Hematopoietic multipotent progenitor cell treated with erythropoietin and hydrocortisone succinate and interleukin-3 and kit ligand, for 17 days (in vitro differentiated cells): Measurements from ENCODE around the gene MKNK2.

Experiments
- DNase-seq: peaks from one replicate; pipeline ENCODE4 v3.0.0-alpha.2; 2015; ENCODE audit warnings: low spot score

The MKNK2 gene

GRCh38 chr19:2058570-2059421, 7.8 kb upstream of the MKNK2 start:
- no peak for DNase-seq

DNA sequence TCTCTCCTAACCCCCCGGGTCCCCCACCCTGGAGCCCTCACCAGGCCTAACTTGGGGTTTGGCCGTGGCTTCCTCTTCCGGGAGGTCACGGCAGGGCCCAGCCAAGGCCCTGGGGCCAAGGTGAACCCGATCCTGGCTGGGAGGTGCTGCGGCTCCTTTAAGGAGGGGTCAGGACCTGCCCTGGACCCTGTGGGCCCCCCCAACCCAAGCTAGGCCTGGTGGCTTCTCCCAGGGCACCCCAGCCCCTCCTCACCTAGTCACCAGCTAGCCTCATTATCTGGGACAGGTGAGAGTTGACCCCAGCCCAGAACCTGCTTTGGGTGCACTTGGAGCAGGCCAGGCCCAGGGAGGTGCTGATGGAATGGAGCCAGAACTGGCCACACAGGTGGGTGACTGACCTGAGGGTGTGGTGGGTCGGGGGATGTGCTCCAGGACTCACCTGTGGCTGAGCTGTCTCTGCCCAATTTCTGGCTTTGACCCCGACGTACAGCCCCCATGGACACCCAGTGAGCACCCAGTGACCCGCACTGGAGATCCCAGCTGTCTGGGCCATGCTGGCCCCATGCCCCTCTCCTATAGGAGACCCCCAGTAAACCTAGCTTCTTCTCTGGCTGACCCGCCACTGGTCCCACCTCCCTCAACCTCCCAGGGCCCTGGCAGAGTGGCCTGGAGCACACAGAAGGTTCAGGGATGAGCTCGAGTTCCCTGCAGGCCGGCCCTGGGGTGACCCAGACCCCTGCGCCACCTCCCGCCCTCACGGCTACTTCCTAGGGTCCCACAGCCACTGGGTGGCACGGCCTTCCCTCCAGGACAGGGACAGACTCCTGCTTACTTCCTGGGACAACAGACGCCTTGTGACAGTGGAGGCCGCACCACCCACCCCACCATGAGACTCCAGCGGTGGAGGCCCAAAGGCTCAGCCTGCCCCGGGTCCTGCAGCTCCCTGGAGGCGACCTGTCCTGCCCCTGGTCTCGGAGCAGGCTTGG, 6.7 kb upstream of the MKNK2 start:
- no peak for DNase-seq

DNA sequence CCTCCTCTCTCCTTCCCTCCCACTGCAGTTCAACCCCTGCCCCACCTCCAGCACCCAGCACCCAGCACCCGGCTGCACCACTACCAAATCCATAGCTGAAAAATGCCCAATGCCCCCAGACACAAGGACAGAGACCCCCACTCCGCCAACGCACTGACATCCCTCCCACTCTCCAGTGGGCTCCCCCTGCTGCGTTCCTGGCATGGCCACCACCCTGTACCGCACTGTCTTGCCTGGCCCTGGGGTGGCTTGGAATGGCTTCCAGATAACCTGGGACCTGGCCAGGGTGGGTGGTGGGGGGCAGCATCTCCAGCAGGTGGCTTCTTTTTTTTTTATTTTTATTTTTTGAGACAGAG, 5.8 kb upstream of the MKNK2 start:
- DNase-seq, result no peak

GRCh38 chr19:2055931-2056836, 5.1 kb upstream of the MKNK2 start:
- peak; percentile 69 for DNase-seq

DNA sequence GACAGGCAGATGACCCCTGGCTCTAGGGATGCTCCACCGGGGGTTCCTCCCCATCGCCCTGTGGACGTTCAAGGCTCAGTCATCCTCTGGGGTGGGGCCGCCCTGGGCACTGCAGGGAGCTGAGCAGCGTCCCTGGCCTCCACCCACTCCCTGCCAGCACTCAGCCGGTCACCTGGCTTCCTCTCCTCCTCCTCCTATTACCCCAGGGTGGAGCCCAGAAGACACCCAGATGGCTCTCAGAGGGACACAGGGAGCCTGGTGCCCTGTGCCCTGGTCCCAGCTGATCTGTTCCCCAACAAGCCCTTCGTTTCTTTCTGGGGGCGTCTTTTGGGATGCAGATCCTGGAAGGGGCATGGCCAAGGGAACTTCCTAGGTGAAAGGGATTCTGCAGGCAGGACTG, 3.7 kb upstream of the MKNK2 start:
- peak; percentile 52 for DNase-seq

DNA sequence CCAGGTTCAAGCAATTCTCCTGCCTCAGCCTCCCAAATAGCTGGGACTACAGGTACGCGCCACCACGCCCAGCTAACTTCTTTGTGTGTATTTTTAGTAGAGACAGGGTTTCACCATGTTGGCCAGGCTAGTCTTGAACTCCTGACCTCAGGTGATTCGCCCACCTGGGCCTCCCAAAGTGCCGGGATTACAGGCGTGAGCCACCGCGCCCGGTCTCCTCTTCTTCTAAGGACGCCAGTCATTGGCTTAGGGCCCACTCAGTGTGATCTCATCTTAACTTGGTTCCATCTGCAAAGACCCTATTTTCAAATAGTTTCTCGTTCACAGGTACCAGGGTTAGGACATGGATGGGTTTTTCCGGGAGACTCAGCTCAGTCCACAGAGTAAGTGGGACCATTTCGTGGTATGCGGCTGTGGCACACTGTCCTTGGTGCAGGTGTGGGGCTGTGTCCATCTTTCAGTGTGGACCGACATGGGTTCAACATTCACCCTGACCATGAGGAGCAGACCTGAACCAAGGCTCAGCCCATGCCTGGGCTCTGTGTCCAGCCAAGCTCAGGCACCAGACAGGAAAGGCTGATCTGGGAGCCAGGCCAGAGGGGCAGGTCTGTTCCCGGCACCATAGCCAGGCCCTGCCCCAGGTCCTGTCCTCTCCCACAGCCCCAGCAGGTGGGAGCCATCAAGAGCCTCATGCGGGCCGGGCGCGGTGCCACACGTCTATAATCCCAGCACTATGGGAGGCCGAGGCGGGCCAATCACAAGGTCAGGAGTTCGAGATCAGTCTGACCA, 2.8 kb upstream of the MKNK2 start:
- DNase-seq, result no peak

DNA sequence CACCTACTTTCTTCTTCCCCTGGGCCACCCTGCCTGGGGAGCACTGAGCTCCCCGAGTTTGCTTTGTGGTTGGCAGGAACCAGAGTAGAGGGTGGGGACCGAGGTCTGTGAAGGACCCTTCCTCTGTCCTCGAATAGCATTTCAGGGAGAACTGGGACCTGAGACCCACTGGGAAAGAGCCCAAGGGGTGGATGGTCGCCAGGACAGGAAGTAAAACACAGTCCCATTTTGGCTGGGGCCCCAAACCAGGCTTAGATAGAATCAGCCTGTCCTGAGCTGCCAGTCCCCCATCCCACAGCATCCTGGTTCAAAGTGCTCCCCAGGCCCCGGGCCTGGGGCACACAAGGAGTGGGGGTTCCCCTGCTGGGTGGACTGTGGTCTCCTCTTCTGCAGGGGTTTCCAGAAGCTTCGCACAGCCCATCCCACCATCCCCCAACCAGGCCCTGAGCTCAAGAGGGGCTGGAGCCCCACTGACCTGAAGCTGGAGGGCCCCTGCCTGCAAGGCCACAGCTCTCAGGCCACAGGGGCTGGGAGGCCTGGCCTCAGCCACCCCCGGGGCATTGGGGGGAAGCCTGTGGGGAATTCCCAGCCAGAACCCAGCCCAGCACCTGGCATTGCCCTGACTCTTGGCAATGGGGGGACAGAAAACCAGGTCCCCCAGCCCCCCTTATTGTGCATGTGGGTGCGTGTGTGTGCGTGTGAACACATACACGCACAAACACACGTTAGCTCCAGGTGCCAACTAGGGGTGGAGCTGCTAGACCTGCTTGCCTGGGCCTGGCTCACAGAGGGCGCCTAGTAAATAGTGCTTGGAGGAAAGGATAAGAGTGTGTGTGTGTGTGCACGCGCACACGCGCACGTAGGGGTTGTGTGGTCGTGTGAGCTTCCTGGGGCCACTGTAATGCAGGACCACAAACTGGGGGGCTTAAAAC, 995 bp upstream of the MKNK2 start:
- peak; percentile 22 for DNase-seq

- peak; percentile 73 for DNase-seq
These were observed 574 bp downstream of the MKNK2 start for GRCh38 chr19:2050349-2050990.

- peak; percentile 84 for DNase-seq
These were observed 1.2 kb downstream of the MKNK2 start for GRCh38 chr19:2049741-2050348.

GRCh38 chr19:2048959-2049740, 1.9 kb downstream of the MKNK2 start:
- peak; percentile 80 for DNase-seq

GRCh38 chr19:2048104-2048958, 2.7 kb downstream of the MKNK2 start:
- DNase-seq, result peak; percentile 86

GRCh38 chr19:2047449-2048103, 3.5 kb downstream of the MKNK2 start:
- peak; percentile 78 for DNase-seq

DNA sequence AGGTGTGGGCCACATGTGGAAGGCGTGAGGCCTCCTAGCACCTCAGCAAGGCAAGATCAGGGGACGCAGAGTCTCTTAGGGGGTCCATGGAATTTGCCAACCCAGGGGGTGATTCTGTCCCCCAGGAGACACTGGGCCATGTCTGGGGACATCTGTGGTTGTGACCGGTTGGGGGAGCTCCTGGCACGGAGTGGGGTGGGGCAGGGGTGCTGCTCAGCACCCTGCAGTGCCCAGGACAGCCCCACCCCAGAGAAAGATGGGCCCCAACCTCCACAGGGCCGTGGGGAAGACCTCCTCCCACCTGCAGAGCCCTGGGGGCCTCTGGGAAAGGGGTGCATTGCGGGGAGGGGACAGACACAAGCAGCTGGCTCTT, 4.0 kb downstream of the MKNK2 start:
- DNase-seq, result no peak

- no peak for DNase-seq
These were observed 4.8 kb downstream of the MKNK2 start for GRCh38 chr19:2046046-2046907.

DNA sequence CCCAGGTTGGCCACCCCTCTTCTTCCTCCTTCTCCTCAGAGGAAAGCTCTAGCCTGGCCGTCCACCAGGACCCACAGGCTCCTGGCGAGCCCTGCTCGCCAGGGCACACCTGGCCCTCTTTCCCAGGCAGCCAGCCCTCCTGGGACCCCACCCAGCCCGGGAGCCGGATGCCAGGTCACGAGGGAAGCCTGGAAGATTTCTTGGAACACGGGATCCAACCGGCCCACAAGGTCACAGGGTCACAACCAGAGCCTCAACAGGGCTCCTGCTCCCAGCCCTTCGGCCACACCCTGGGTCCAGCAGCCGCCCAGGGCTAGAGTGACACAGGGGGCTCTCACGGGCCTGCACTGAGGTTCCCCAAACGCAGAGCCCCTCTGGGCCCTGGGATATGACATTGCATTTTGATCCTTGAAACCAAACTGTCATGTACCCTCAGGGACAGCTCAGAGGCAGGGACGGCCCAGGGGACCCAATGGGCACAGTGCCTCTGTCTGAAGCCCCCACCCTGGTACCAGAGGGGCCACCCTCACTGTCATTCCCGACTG, 5.5 kb downstream of the MKNK2 start:
- DNase-seq, result no peak
